ENCODE results near the gene VAMP1.

VAMP1 gene

GRCh38 chr12:6425590-6426531 lies 44.6 kb downstream of the VAMP1 start:
- H3K27me3 ChIP-seq (ENCODE audit: control insufficient read depth, low read length) = peaks cover under 1% of the 10 kb centered on the region; the same call in 1 of the 2 replicates
- H3K9me3 ChIP-seq (ENCODE audit: control insufficient read depth, insufficient read depth, low read length) = no peaks in the 10 kb centered on the region
- peaks cover 79% of the 10 kb centered on the region for H3K4me1 ChIP-seq (ENCODE audit: control insufficient read depth, low read length)
- peak overlapping the region; percentile 98 for H3K27ac ChIP-seq (ENCODE audit: low read depth, low read length)
- no peaks in the 10 kb centered on the region for H4K20me1 ChIP-seq (ENCODE audit: control insufficient read depth, insufficient read depth, low read depth, low read length)
- H3K4me3 ChIP-seq (ENCODE audit: low read length) = peak overlapping the region; percentile 71
- H3K79me2 ChIP-seq (ENCODE audit: control insufficient read depth, low read length) = no peaks in the 10 kb centered on the region
- TF ChIP-seq EZH2phosphoT487 (IDR thresholded peaks at IDR 0.05; ENCODE audit: borderline replicate concordance, low read length) = no peak
- TF ChIP-seq, protein P1, sequence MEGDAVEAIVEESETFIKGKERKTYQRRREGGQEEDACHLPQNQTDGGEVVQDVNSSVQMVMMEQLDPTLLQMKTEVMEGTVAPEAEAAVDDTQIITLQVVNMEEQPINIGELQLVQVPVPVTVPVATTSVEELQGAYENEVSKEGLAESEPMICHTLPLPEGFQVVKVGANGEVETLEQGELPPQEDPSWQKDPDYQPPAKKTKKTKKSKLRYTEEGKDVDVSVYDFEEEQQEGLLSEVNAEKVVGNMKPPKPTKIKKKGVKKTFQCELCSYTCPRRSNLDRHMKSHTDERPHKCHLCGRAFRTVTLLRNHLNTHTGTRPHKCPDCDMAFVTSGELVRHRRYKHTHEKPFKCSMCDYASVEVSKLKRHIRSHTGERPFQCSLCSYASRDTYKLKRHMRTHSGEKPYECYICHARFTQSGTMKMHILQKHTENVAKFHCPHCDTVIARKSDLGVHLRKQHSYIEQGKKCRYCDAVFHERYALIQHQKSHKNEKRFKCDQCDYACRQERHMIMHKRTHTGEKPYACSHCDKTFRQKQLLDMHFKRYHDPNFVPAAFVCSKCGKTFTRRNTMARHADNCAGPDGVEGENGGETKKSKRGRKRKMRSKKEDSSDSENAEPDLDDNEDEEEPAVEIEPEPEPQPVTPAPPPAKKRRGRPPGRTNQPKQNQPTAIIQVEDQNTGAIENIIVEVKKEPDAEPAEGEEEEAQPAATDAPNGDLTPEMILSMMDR (IDR thresholded peaks at IDR 0.05; ENCODE audit: low read depth, low read length, poor library complexity, severe bottlenecking) = no peak
- H3K9me2 ChIP-seq (replicated peaks; ENCODE audit: control insufficient read depth, low read length) = no peaks in the 10 kb centered on the region
- peak overlapping the region; percentile 90 for H3K4me2 ChIP-seq (ENCODE audit: low read length)
- no peaks in the 10 kb centered on the region for H3K36me3 ChIP-seq (ENCODE audit: control insufficient read depth, low read length)
- H3F3A ChIP-seq (ENCODE audit: control insufficient read depth, insufficient read depth) = peaks cover 56% of the 10 kb centered on the region

GRCh38 chr12:6424866-6425265 lies 45.6 kb downstream of the VAMP1 start:
- no peaks in the 10 kb centered on the region for H3K79me2 ChIP-seq (ENCODE audit: control insufficient read depth, low read length)
- H3K27ac ChIP-seq (ENCODE audit: low read depth, low read length) = peak overlapping the region; percentile 98
- H3K27me3 ChIP-seq (ENCODE audit: control insufficient read depth, low read length) = peaks cover 3% of the 10 kb centered on the region; the same call in 1 of the 2 replicates
- H3K9me3 ChIP-seq (ENCODE audit: control insufficient read depth, insufficient read depth, low read length) = no peaks in the 10 kb centered on the region
- H3K9me2 ChIP-seq (replicated peaks; ENCODE audit: control insufficient read depth, low read length) = no peaks in the 10 kb centered on the region
- peak overlapping the region; percentile 51 for H3K4me3 ChIP-seq (ENCODE audit: low read length)
- no peak for TF ChIP-seq EZH2phosphoT487 (IDR thresholded peaks at IDR 0.05; ENCODE audit: borderline replicate concordance, low read length)
- TF ChIP-seq, protein P1 (IDR thresholded peaks at IDR 0.05; ENCODE audit: low read depth, low read length, poor library complexity, severe bottlenecking) = no peak
- peaks cover 69% of the 10 kb centered on the region for H3K4me1 ChIP-seq (ENCODE audit: control insufficient read depth, low read length)
- no peaks in the 10 kb centered on the region for H4K20me1 ChIP-seq (ENCODE audit: control insufficient read depth, insufficient read depth, low read depth, low read length)
- H3K36me3 ChIP-seq (ENCODE audit: control insufficient read depth, low read length) = no peaks in the 10 kb centered on the region
- H3F3A ChIP-seq (ENCODE audit: control insufficient read depth, insufficient read depth) = peaks cover 51% of the 10 kb centered on the region
- peak overlapping the region; percentile 90 for H3K4me2 ChIP-seq (ENCODE audit: low read length)

DNA sequence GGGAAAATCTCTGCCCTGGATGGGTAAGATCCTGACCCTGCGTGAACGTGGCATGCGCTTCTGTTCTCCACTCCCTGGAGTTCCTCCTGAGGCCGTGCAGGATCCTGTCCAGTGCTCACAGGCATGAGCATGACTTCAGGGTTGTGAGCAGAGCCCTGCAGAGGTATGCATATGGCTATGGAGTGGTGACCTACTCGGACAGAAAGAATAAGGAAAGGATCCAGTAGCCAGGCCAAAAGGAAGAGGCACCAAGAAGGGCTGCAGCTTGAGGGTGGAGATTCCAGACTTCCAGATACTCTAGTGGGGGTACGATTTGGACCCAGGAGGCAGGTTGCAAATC lies 46.5 kb downstream of the VAMP1 start:
- Histone ChIP-seq H3K79me2 (ENCODE audit: control insufficient read depth, low read length) (no peaks in the 10 kb centered on the region), H4K20me1 (ENCODE audit: control insufficient read depth, insufficient read depth, low read depth, low read length) (no peaks in the 10 kb centered on the region), H3K9me3 (ENCODE audit: control insufficient read depth, insufficient read depth, low read length) (no peaks in the 10 kb centered on the region), H3K36me3 (ENCODE audit: control insufficient read depth, low read length) (no peaks in the 10 kb centered on the region), H3F3A (ENCODE audit: control insufficient read depth, insufficient read depth) (peaks cover 46% of the 10 kb centered on the region), H3K4me2 (ENCODE audit: low read length) (peak overlapping the region; percentile 90), H3K4me3 (ENCODE audit: low read length) (peak overlapping the region; percentile 60), H3K9me2 (replicated peaks; ENCODE audit: control insufficient read depth, low read length) (no peaks in the 10 kb centered on the region), H3K4me1 (ENCODE audit: control insufficient read depth, low read length) (peaks cover 60% of the 10 kb centered on the region), H3K27me3 (ENCODE audit: control insufficient read depth, low read length) (peaks cover 3% of the 10 kb centered on the region; the same call in 1 of the 2 replicates), H3K27ac (ENCODE audit: low read depth, low read length) (peak overlapping the region; percentile 98)
- TF ChIP-seq, protein P1 (IDR thresholded peaks at IDR 0.05; ENCODE audit: low read depth, low read length, poor library complexity, severe bottlenecking) = no peak
